Measurements from ENCODE around the gene SPINK1.

DNA sequence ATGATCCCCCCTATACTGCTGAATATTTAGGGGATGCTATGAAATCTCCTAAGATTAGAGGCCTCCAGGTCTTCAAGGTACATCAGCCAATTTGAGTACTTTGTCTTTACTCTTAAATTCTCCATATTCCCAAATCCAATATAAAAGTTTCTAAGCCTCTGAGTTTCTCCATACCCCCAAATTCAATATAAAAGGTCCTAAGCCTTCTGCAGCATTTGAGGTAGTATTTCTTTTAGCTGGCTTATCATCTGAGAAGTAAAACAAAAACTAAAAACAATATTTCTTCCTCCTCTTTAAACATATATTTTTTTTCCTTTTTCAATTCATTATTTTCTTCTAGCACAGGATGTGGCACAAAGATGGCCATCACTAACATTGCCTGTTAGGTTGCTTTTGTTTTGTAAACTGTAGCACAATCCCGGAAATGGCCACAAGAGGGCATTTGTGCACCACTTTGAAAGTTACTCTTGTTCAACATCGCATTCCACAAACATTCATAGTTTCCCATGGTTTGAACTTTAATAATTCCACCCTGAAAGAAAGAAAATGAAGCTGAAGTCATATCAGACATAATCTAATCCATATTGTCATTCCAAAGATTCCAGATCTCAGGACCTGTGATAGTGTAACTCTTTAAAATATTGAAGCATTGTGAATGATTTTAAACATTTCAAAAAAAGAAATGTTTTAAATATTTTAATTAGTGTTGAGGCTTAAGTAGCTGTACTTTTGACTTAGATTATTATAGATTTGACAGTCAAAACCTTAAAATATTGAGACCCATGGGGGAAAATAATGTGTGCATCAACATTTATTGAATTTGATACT lies 26.0 kb upstream of the SPINK1 start:
- TF ChIP-seq, protein P1, sequence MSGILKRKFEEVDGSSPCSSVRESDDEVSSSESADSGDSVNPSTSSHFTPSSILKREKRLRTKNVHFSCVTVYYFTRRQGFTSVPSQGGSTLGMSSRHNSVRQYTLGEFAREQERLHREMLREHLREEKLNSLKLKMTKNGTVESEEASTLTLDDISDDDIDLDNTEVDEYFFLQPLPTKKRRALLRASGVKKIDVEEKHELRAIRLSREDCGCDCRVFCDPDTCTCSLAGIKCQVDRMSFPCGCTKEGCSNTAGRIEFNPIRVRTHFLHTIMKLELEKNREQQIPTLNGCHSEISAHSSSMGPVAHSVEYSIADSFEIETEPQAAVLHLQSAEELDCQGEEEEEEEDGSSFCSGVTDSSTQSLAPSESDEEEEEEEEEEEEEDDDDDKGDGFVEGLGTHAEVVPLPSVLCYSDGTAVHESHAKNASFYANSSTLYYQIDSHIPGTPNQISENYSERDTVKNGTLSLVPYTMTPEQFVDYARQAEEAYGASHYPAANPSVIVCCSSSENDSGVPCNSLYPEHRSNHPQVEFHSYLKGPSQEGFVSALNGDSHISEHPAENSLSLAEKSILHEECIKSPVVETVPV (CRISPR knock-in tag; IDR thresholded peaks at IDR 0.05) = no peak
- TF ChIP-seq ZNF70 (CRISPR knock-in tag; IDR thresholded peaks at IDR 0.05) = no peak

Data from SK-N-SH treated with all-trans-retinoic acid at 6 μM for 48 hours (cell line).